H9 (cell line): ENCODE results near the gene COASY. TPM values are rescaled to one million over a fixed set of nuclear protein-coding genes. Genes with fewer than 3 reads are reported as not detected.
A peak's percentile ranks its signal among the peaks of the same experiment; 100 is the strongest.

Experiments
- DNase-seq: peaks from one replicate; pipeline ENCODE4 v3.0.0-alpha.2; 2017
- H2AFZ ChIP-seq: one replicate; pipeline ENCODE4 v1.6.1; 2013; ENCODE audit warnings: mild to moderate bottlenecking, low read length, control low read depth, moderate library complexity
- H2AK5ac ChIP-seq: 2 replicates; pipeline ENCODE4 v1.6.1; 2013; ENCODE audit warnings: low read length, control low read depth, mixed read lengths; ENCODE audit not compliant: insufficient read length
- H2BK120ac ChIP-seq: one replicate; pipeline ENCODE4 v1.6.1; 2013; ENCODE audit warnings: low read depth, mild to moderate bottlenecking, low read length, control low read depth, inconsistent platforms; ENCODE audit not compliant: poor library complexity, severe bottlenecking
- H2BK12ac ChIP-seq: 2 replicates; pipeline ENCODE4 v1.6.1; 2013; ENCODE audit warnings: low read length, control low read depth, mixed read lengths, low read depth; ENCODE audit not compliant: insufficient read length
- H2BK15ac ChIP-seq: 2 replicates; pipeline ENCODE4 v1.6.1; 2013; ENCODE audit warnings: low read depth, low read length, control low read depth
- H2BK20ac ChIP-seq: one replicate; pipeline ENCODE4 v1.6.1; 2013; ENCODE audit warnings: low read depth, mild to moderate bottlenecking, low read length, control low read depth, inconsistent platforms; ENCODE audit not compliant: poor library complexity, severe bottlenecking
- H2BK5ac ChIP-seq: 2 replicates; pipeline ENCODE4 v1.6.1; 2013; ENCODE audit warnings: low read length, control low read depth, mixed read lengths; ENCODE audit not compliant: insufficient read length
- H3K14ac ChIP-seq: 2 replicates; pipeline ENCODE4 v1.6.1; 2013; ENCODE audit warnings: low read length, control low read depth; ENCODE audit not compliant: insufficient read depth
- H3K18ac ChIP-seq: 2 replicates; pipeline ENCODE4 v1.6.1; 2013; ENCODE audit warnings: low read depth, mild to moderate bottlenecking, mixed read lengths, low read length, control low read depth; ENCODE audit not compliant: insufficient read length
- H3K23ac ChIP-seq: 2 replicates; pipeline ENCODE4 v1.6.1; 2013; ENCODE audit warnings: low read length, control low read depth, mixed read lengths, low read depth; ENCODE audit not compliant: insufficient read length
- H3K23me2 ChIP-seq: 2 replicates; pipeline ENCODE4 v1.6.1; 2013; ENCODE audit warnings: low read depth, mild to moderate bottlenecking, mixed read lengths, low read length, control low read depth; ENCODE audit not compliant: insufficient read length, poor library complexity, severe bottlenecking
- H3K27ac ChIP-seq: 2 replicates; pipeline ENCODE4 v1.5.1; 2013; ENCODE audit warnings: low read length, control low read depth, mixed read lengths, low read depth; ENCODE audit not compliant: insufficient read length
- H3K27me3 ChIP-seq: 2 replicates; pipeline ENCODE4 v1.6.1; 2013; ENCODE audit warnings: low read length, control low read depth, inconsistent platforms; ENCODE audit not compliant: insufficient read depth
- H3K4ac ChIP-seq: 2 replicates; pipeline ENCODE4 v1.6.1; 2013; ENCODE audit warnings: low read depth, mild to moderate bottlenecking, control low read depth, inconsistent platforms, low read length, moderate library complexity
- H3K4me1 ChIP-seq: 2 replicates; pipeline ENCODE4 v1.6.1; 2013; ENCODE audit warnings: low read length, control low read depth, inconsistent platforms; ENCODE audit not compliant: insufficient read depth
- H3K4me2 ChIP-seq: 2 replicates; pipeline ENCODE4 v1.6.1; 2013; ENCODE audit warnings: low read length, control low read depth, mixed read lengths; ENCODE audit not compliant: insufficient read length, insufficient read depth
- H3K56ac ChIP-seq: 2 replicates; pipeline ENCODE4 v1.6.1; 2013; ENCODE audit warnings: low read depth, mild to moderate bottlenecking, mixed read lengths, low read length, control low read depth; ENCODE audit not compliant: insufficient read length
- H3K79me1 ChIP-seq: 2 replicates; pipeline ENCODE4 v1.6.1; 2013; ENCODE audit warnings: low read depth, mild to moderate bottlenecking, moderate library complexity, low read length, control low read depth, inconsistent platforms; ENCODE audit not compliant: insufficient read depth, poor library complexity, severe bottlenecking
- H3K79me2 ChIP-seq: 2 replicates; pipeline ENCODE4 v1.6.1; 2013; ENCODE audit warnings: low read length, control low read depth, inconsistent platforms; ENCODE audit not compliant: insufficient read depth
- H3K9ac ChIP-seq: 2 replicates; pipeline ENCODE4 v1.6.1; 2013; ENCODE audit warnings: low read length, control low read depth, mixed read lengths; ENCODE audit not compliant: insufficient read length; ENCODE audit errors: extremely low read depth
- H3K9me3 ChIP-seq: one replicate; pipeline ENCODE4 v1.6.1; 2013; ENCODE audit warnings: low read depth, low read length, inconsistent platforms; ENCODE audit not compliant: control insufficient read depth
- H3T11ph ChIP-seq: one replicate; pipeline ENCODE4 v1.6.1; 2013; ENCODE audit warnings: mild to moderate bottlenecking, low read length, control low read depth, inconsistent platforms
- H4K20me1 ChIP-seq: one replicate; pipeline ENCODE4 v1.6.1; 2013; ENCODE audit not compliant: control insufficient read depth, insufficient read length, insufficient read depth
- H4K5ac ChIP-seq: 2 replicates; pipeline ENCODE4 v1.6.1; 2013; ENCODE audit warnings: low read depth, mild to moderate bottlenecking, mixed read lengths, low read length, control low read depth; ENCODE audit not compliant: insufficient read length
- H4K8ac ChIP-seq: replicated peaks from 2 replicates; pipeline ENCODE4 v1.6.1; 2013; ENCODE audit warnings: low read length, control low read depth, mixed read lengths, low read depth; ENCODE audit not compliant: insufficient read length
- H4K91ac ChIP-seq: 2 replicates; pipeline ENCODE4 v1.6.1; 2013; ENCODE audit warnings: low read depth, mild to moderate bottlenecking, moderate library complexity, mixed read lengths, low read length, control low read depth; ENCODE audit not compliant: insufficient read length
- H3K27ac Mint-ChIP-seq, 3 experiments: 2 replicates in 2 of 3; 3 replicates in 1 of 3; pipeline ENCODE4 v1.8.0; 2020 to 2021; ENCODE audit warnings: mixed read lengths in 3 of 3, mild to moderate bottlenecking in 1 of 3, moderate library complexity in 1 of 3
- H3K27me3 Mint-ChIP-seq: 2 replicates; pipeline ENCODE4 v1.8.0; 2021; ENCODE audit warnings: low read depth, mild to moderate bottlenecking, moderate library complexity, mixed read lengths
- H3K36me3 Mint-ChIP-seq, 3 experiments: 2 replicates in 2 of 3; 3 replicates in 1 of 3; pipeline ENCODE4 v1.8.0; 2020 to 2021; ENCODE audit warnings: low read depth in 3 of 3, mixed read lengths in 3 of 3; ENCODE audit not compliant: insufficient read depth in 1 of 3
- H3K4me1 Mint-ChIP-seq, 2 experiments: 2 replicates each; pipeline ENCODE4 v1.8.0; 2020; ENCODE audit warnings: mixed read lengths in 2 of 2
- H3K4me3 Mint-ChIP-seq, 2 experiments: 2 replicates in 1 of 2; 3 replicates in 1 of 2; pipeline ENCODE4 v1.8.0; 2020 to 2021; ENCODE audit warnings: mild to moderate bottlenecking in 2 of 2, mixed read lengths in 2 of 2, moderate library complexity in 1 of 2
- H3K9me3 Mint-ChIP-seq, 2 experiments: 2 replicates in 1 of 2; 3 replicates in 1 of 2; pipeline ENCODE4 v1.8.0; 2020; ENCODE audit warnings: mild to moderate bottlenecking in 2 of 2, mixed read lengths in 2 of 2, moderate library complexity in 1 of 2
- CTCF ChIP-seq: fragments of 200-600 bp; sonication (generic); conservative IDR thresholded peaks from 3 replicates; pipeline ENCODE4 v1.8.0; 2021; ENCODE audit warnings: antibody characterized with exemption, mild to moderate bottlenecking
- WGBS: extraction: QIAGEN DNeasy Blood & Tissue Kit; methylation state at CpG from one replicate; pipeline ENCODE4 v1.1.7; 2013; ENCODE audit warnings: missing lambda C conversion rate, low lambda C conversion rate, mixed read lengths; ENCODE audit not compliant: insufficient read length; ENCODE audit errors: extremely low coverage; 5-methylcytosine and 5-hydroxymethylcytosine counted together
- total RNA-seq: library from RNA; stranded (reverse); gene quantifications from 2 replicates; pipeline ENCODE4 v1.2.1, GENCODE V29; 2021

COASY gene
- total RNA-seq, 1 experiment from 2014 or later: 84.1 TPM

- H3K14ac ChIP-seq: no peak overlapping the region
- no peak overlapping the region for H2BK15ac ChIP-seq
- H4K8ac ChIP-seq: no peak overlapping the region
- no peak overlapping the region for H4K5ac ChIP-seq
- DNase-seq: peak; percentile 95
- H2BK120ac ChIP-seq: no peak overlapping the region
- Mint-ChIP-seq H3K4me1 (peaks cover 20 to 21% of the 10 kb centered on the region in 2 experiments), H3K27me3 (no peaks in the 10 kb centered on the region), H3K36me3 (peaks cover 20 to 72% (median 55%) of the 10 kb centered on the region in 3 experiments; a peak in 6 of 7 replicates), H3K9me3 (no peaks in the 10 kb centered on the region), H3K27ac (peak overlapping the region; percentile 98 to 100 (median 99)), H3K4me3 (peak overlapping the region; percentile 97 to 99)
- no peaks in the 10 kb centered on the region for H3K9me3 ChIP-seq
- TF ChIP-seq CTCF: peak; percentile 77
- H3K9ac ChIP-seq: peak overlapping the region; percentile 68
- no peaks in the 10 kb centered on the region for H3K79me2 ChIP-seq
- no peak overlapping the region for H4K91ac ChIP-seq
- no peak overlapping the region for H2AFZ ChIP-seq
- WGBS: no CpG with 5 or more reads among the region's 20 CpGs
- peaks cover 3% of the 10 kb centered on the region for H3K23me2 ChIP-seq
- H3K56ac ChIP-seq: no peak overlapping the region
- H4K20me1 ChIP-seq: no peaks in the 10 kb centered on the region
- peak overlapping the region; percentile 84 for H3K4me2 ChIP-seq
- no peak overlapping the region for H2BK5ac ChIP-seq
- H3K4ac ChIP-seq: no peak overlapping the region
- H3K27me3 ChIP-seq: no peaks in the 10 kb centered on the region; the same call in 1 of the 2 replicates
- H3K23ac ChIP-seq: no peak overlapping the region
- H3K27ac ChIP-seq: no peak overlapping the region
- H3T11ph ChIP-seq: no peak overlapping the region
- H3K79me1 ChIP-seq: no peaks in the 10 kb centered on the region
- H2AK5ac ChIP-seq: no peak overlapping the region
- no peaks in the 10 kb centered on the region for H3K4me1 ChIP-seq
- H2BK12ac ChIP-seq: no peak overlapping the region
- H2BK20ac ChIP-seq: no peak overlapping the region
- no peak overlapping the region for H3K18ac ChIP-seq
These were observed 16.4 kb downstream of the COASY start for GRCh38 chr17:42578282-42578869.
